ENCODE data around the gene SLC35F3.

DNA sequence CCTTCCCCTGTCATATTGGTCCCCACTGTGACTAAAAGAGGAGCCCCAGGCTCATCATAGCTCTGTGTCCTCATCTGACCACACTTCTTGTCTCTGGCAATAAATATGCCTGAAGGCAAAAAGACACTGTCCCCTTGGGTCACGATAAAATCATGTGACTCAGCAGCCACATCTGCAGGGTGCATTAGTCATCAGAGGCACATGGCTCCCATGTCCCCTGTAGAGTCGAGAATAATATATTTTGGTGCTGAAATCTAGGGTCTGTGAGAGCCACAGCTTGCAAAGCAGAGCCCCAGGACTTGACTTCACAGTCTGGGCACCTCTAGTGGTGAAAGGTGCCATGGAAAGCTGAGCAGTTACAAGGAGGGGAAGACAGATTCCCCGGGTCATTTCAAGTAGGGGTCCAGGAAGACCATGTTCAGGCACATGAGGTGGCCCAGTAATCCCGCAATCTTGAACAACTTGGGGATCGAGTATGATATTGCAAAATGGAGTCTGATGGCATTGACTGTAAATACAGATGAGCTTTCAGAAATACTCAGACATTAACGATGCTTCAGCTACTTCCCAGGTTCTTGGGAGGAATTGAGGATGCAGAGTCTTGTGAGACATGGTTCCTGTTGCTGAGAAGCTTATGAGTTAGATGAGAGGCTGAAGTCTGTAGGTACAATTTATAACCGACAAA, 68.6 kb downstream of the SLC35F3 start:
- TF ChIP-seq, protein P1, sequence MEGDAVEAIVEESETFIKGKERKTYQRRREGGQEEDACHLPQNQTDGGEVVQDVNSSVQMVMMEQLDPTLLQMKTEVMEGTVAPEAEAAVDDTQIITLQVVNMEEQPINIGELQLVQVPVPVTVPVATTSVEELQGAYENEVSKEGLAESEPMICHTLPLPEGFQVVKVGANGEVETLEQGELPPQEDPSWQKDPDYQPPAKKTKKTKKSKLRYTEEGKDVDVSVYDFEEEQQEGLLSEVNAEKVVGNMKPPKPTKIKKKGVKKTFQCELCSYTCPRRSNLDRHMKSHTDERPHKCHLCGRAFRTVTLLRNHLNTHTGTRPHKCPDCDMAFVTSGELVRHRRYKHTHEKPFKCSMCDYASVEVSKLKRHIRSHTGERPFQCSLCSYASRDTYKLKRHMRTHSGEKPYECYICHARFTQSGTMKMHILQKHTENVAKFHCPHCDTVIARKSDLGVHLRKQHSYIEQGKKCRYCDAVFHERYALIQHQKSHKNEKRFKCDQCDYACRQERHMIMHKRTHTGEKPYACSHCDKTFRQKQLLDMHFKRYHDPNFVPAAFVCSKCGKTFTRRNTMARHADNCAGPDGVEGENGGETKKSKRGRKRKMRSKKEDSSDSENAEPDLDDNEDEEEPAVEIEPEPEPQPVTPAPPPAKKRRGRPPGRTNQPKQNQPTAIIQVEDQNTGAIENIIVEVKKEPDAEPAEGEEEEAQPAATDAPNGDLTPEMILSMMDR (IDR thresholded peaks at IDR 0.05; ENCODE audit: insufficient read depth, low read depth, low read length) = no peak
- no peak for TF ChIP-seq EZH2 (IDR thresholded peaks at IDR 0.05; ENCODE audit: insufficient read depth, low read length)

Measured in astrocyte (in vitro differentiated cells and primary cell).